Urothelium cell line (cell line): ENCODE results near the gene PRPSAP2.
A peak's percentile ranks its signal among the peaks of the same experiment; 100 is the strongest.
"Not testable (repeated sequence)": the region's sequence is repeated elsewhere in the genome, so short reads cannot be mapped to it uniquely, and the experiment has no call there.

Experiments
- DNase-seq: peaks from one replicate; pipeline ENCODE4 v3.0.0; 2011; ENCODE audit warnings: low spot score, mixed read lengths
- FAIRE-seq: peaks from 2 replicates; lab custom pipeline; 2011; peaks lifted over from hg19 to GRCh38; lab: Jason Lieb, UNC

The PRPSAP2 gene

GRCh38 chr17:18937981-18938691, 80.2 kb downstream of the PRPSAP2 start:
- no peak for DNase-seq
- no peak for FAIRE-seq

GRCh38 chr17:18938692-18939023, 80.7 kb downstream of the PRPSAP2 start:
- DNase-seq (no peak), FAIRE-seq (no peak)

- FAIRE-seq (no peak), DNase-seq (no peak)
Observed at GRCh38 chr17:18944646-18945045, 86.7 kb downstream of the PRPSAP2 start.

- DNase-seq (no peak), FAIRE-seq (no peak)
Observed at GRCh38 chr17:18946536-18946935, 88.6 kb downstream of the PRPSAP2 start.

- FAIRE-seq: no peak
- no peak for DNase-seq
Observed at GRCh38 chr17:18947866-18948265, 89.9 kb downstream of the PRPSAP2 start.

GRCh38 chr17:18948476-18949006, 90.6 kb downstream of the PRPSAP2 start:
- FAIRE-seq: no peak
- no peak for DNase-seq

- FAIRE-seq (no peak), DNase-seq (no peak)
Observed at GRCh38 chr17:18949566-18949965, 91.6 kb downstream of the PRPSAP2 start.

- FAIRE-seq: no peak
- no peak for DNase-seq
Observed at GRCh38 chr17:18950346-18950745, 92.4 kb downstream of the PRPSAP2 start.

- FAIRE-seq (no peak), DNase-seq (no peak)
Observed at GRCh38 chr17:18950944-18951905, 93.3 kb downstream of the PRPSAP2 start.

GRCh38 chr17:18951941-18952842, 94.3 kb downstream of the PRPSAP2 start, which contains the start of gene SLC5A10:
SLC5A10 (plus strand) TSS chr17:18952165; CDS start chr17:18952206, 41 bp downstream.
- peak; percentile 40 for FAIRE-seq

GRCh38 chr17:18953231-18953728, 95.3 kb downstream of the PRPSAP2 start:
- no peak for DNase-seq
- FAIRE-seq: no peak

More at GRCh38 chr17:18951941-18952842, 94.3 kb downstream of the PRPSAP2 start, which contains the start of gene SLC5A10:
- DNase-seq: peak; percentile 13

- DNase-seq: no peak
Observed at GRCh38 chr17:18954321-18954720, 96.4 kb downstream of the PRPSAP2 start.

GRCh38 chr17:18955009-18955408, 97.1 kb downstream of the PRPSAP2 start:
- DNase-seq: no peak
- no peak for FAIRE-seq

More at GRCh38 chr17:18954321-18954720, 96.4 kb downstream of the PRPSAP2 start:
- FAIRE-seq: no peak

GRCh38 chr17:18956021-18956420, 98.1 kb downstream of the PRPSAP2 start:
- not testable (repeated sequence) for DNase-seq, FAIRE-seq

GRCh38 chr17:18956581-18956980, 98.7 kb downstream of the PRPSAP2 start:
- FAIRE-seq (no peak), DNase-seq (no peak)

- DNase-seq (no peak), FAIRE-seq (no peak)
Observed at GRCh38 chr17:18957831-18958230, 99.9 kb downstream of the PRPSAP2 start.

GRCh38 chr17:18958611-18959010, 100.7 kb downstream of the PRPSAP2 start:
- FAIRE-seq (no peak), DNase-seq (no peak)

GRCh38 chr17:18959071-18959844, 101.3 kb downstream of the PRPSAP2 start:
- no peak for FAIRE-seq
- DNase-seq: no peak

GRCh38 chr17:18959845-18960240, 101.9 kb downstream of the PRPSAP2 start:
- FAIRE-seq: no peak
- DNase-seq: no peak
